Loucy (cell line): Measurements from ENCODE around the gene PALLD.

Experiments used
- EZH2phosphoT487 ChIP-seq: fragments of 200-600 bp; IDR thresholded peaks from 2 replicates; pipeline ENCODE4 v1.6.1; 2018; ENCODE audit warnings: antibody characterized with exemption, mild to moderate bottlenecking, moderate library complexity, borderline replicate concordance
- TF ChIP-seq, protein P1 (sequence below): fragments of 200-600 bp; sonication (generic); conservative IDR thresholded peaks from 2 replicates; pipeline ENCODE4 v1.5.1; 2014; ENCODE audit warnings: mild to moderate bottlenecking, antibody characterized with exemption, low read length

DNA sequence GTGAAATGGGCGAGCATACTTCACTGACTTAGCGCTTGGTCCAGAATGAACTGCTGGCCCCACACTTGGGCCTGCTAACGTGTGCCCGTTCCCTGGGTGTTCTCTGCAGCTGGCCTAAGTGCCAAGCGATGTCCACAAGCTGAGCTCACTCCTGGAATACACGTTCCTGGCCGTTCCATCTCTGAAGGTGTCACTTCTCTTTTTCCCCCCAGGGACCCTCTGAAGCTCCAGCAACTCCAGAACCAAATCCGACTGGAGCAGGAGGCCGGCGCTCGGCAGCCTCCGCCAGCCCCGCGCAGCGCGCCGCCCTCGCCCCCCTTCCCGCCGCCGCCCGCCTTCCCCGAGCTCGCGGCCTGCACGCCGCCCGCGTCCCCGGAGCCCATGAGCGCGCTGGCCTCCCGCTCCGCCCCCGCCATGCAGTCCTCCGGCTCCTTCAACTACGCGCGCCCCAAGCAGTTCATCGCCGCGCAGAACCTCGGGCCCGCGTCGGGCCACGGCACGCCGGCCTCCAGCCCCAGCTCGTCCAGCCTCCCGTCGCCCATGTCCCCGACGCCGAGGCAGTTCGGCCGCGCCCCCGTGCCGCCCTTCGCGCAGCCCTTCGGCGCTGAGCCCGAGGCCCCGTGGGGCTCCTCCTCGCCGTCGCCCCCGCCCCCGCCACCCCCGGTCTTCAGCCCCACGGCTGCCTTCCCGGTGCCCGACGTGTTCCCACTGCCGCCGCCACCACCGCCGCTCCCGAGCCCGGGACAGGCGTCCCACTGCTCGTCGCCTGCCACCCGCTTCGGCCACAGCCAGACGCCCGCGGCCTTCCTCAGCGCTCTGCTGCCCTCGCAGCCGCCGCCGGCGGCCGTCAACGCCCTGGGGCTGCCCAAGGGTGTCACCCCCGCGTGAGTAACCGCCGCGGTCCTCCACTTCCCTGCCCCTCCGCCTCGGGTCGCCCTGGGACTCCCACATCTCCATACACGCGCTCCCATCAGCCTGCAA is 380.9 kb downstream of the PALLD start:
- TF ChIP-seq, protein P1, sequence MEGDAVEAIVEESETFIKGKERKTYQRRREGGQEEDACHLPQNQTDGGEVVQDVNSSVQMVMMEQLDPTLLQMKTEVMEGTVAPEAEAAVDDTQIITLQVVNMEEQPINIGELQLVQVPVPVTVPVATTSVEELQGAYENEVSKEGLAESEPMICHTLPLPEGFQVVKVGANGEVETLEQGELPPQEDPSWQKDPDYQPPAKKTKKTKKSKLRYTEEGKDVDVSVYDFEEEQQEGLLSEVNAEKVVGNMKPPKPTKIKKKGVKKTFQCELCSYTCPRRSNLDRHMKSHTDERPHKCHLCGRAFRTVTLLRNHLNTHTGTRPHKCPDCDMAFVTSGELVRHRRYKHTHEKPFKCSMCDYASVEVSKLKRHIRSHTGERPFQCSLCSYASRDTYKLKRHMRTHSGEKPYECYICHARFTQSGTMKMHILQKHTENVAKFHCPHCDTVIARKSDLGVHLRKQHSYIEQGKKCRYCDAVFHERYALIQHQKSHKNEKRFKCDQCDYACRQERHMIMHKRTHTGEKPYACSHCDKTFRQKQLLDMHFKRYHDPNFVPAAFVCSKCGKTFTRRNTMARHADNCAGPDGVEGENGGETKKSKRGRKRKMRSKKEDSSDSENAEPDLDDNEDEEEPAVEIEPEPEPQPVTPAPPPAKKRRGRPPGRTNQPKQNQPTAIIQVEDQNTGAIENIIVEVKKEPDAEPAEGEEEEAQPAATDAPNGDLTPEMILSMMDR = no peak
- no peak for TF ChIP-seq EZH2phosphoT487
